ENCODE data around the gene YAP1.

YAP1 gene

DNA sequence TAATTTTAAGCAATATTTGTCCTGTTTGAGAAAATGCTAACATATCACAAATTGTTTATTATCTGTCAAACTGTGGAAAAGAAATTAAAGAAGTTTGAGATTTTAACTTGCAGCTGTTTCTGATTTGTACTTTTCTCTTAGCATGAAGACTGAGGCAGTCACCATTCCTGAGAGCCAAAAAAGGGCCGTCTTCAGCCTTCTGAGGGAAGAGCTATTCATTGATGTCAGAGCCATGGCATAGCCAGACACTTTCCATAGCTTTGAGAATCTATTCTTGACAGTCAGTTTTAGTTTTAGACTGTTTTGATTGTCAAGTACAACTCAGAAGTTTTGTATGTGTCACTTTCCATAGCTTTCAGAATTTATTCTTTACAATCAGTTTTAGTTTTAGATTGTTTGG lies 32.1 kb downstream of the YAP1 start:
- TF ChIP-seq CTCF (IDR thresholded peaks at IDR 0.05; ENCODE audit: insufficient read depth, low read depth, low read length, missing control alignments): no peak
- no peak for DNase-seq (ENCODE audit: low read depth)
- no peak overlapping the region for H3K4me3 ChIP-seq (ENCODE audit: low read depth, low read length)

DNA sequence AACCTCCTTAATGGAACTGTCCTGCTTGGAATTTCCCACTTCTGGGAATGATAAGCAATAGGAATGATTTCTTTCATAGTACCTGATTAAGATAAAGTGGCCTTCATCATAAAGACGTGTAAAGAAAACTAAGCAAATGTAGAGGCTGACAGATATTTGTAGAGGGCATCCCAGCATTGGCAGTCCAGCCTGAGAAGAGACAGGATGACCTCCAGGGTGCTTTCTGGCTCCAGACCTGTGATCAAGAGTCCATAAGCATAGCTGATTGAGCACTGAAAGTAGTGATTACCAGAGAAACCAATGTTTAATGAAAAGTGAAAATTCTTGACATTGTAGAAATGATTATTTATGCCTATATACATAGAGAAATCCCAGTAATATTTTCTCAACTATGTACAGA lies 33.6 kb downstream of the YAP1 start:
- no peak for TF ChIP-seq CTCF (IDR thresholded peaks at IDR 0.05; ENCODE audit: insufficient read depth, low read depth, low read length, missing control alignments)

GRCh38 chr11:102144357-102145355 lies 34.4 kb downstream of the YAP1 start:
- no peak for TF ChIP-seq CTCF (IDR thresholded peaks at IDR 0.05; ENCODE audit: insufficient read depth, low read depth, low read length, missing control alignments)
- DNase-seq (ENCODE audit: low read depth): no peak
- no peak overlapping the region for H3K4me3 ChIP-seq (ENCODE audit: low read depth, low read length)

More for the DNA sequence above, 33.6 kb downstream of the YAP1 start:
- no peak overlapping the region for H3K4me3 ChIP-seq (ENCODE audit: low read depth, low read length)
- DNase-seq (ENCODE audit: low read depth): no peak

- H3K4me3 ChIP-seq (ENCODE audit: low read depth, low read length): no peak overlapping the region
- no peak for DNase-seq (ENCODE audit: low read depth)
- no peak for TF ChIP-seq CTCF (IDR thresholded peaks at IDR 0.05; ENCODE audit: insufficient read depth, low read depth, low read length, missing control alignments)
Observed at GRCh38 chr11:102147015-102147414, 36.8 kb downstream of the YAP1 start.

- TF ChIP-seq CTCF (IDR thresholded peaks at IDR 0.05; ENCODE audit: insufficient read depth, low read depth, low read length, missing control alignments): no peak
- no peak overlapping the region for H3K4me3 ChIP-seq (ENCODE audit: low read depth, low read length)
- no peak for DNase-seq (ENCODE audit: low read depth)
Observed at GRCh38 chr11:102147632-102148031, 37.4 kb downstream of the YAP1 start.

- DNase-seq (ENCODE audit: low read depth): no peak
- H3K4me3 ChIP-seq (ENCODE audit: low read depth, low read length): no peak overlapping the region
- TF ChIP-seq CTCF (IDR thresholded peaks at IDR 0.05; ENCODE audit: insufficient read depth, low read depth, low read length, missing control alignments): no peak
Observed at GRCh38 chr11:102148059-102148458, 37.8 kb downstream of the YAP1 start.

All from GM12865 (cell line).